Endothelial cell of umbilical vein (primary cell): ENCODE measurements around the gene ERICH6B. TPM values are rescaled to one million over a fixed set of nuclear protein-coding genes. Genes with fewer than 3 reads are reported as not detected.

Source experiments
- BruUV-seq: library from RNA; stranded (reverse); fragments of 400-500 nt; replicated peaks from 2 replicates; lab custom pipeline; 2021; lab: Mats Ljungman, UMichigan
- CTCF ChIA-PET: fragments of 300-600, 350-600 bp; sonication (Branson Sonifier 250); formaldehyde crosslinking; loops from one replicate; lab custom pipeline; 2021; ENCODE audit warnings: antibody characterized with exemption, inconsistent platforms; lab: Charles Lee
- POLR2A ChIA-PET: fragments of 300-600, 350-600 bp; sonication (Branson Sonifier 250); formaldehyde crosslinking; loops from one replicate; lab custom pipeline; 2021; ENCODE audit warnings: antibody characterized with exemption, inconsistent platforms; lab: Charles Lee
- DNase-seq: peaks from one replicate; pipeline ENCODE4 v3.0.0-alpha.2; 2011; ENCODE audit warnings: low read depth, low spot score
- FAIRE-seq: peaks from 2 replicates; lab custom pipeline; 2011; peaks lifted over from hg19 to GRCh38; lab: Jason Lieb, UNC
- H2AFZ ChIP-seq: 2 replicates; pipeline ENCODE4 v1.6.0; 2012; ENCODE audit warnings: low read depth, low read length, control low read depth, inconsistent platforms
- H3K27ac ChIP-seq: 2 replicates; pipeline ENCODE4 v1.5.1; 2011; ENCODE audit warnings: low read depth, mild to moderate bottlenecking, control low read depth, low read length, moderate library complexity; ENCODE audit not compliant: insufficient read depth
- H3K27me3 ChIP-seq, 2 experiments: 2 replicates each; pipeline versions ENCODE4 v1.6.0 to v1.6.1; 2011; ENCODE audit warnings: low read length in 2 of 2, mixed read lengths in 1 of 2; ENCODE audit not compliant: control insufficient read depth in 2 of 2, insufficient read depth in 2 of 2
- H3K36me3 ChIP-seq, 2 experiments: 2 replicates in 1 of 2; 3 replicates in 1 of 2; pipeline ENCODE4 v1.5.1; 2011; ENCODE audit warnings: low read length in 2 of 2, mild to moderate bottlenecking in 1 of 2, moderate library complexity in 1 of 2; ENCODE audit not compliant: control insufficient read depth in 2 of 2, insufficient read depth in 2 of 2; ENCODE audit errors: extremely low read depth in 1 of 2
- H3K4me1 ChIP-seq: 3 replicates; pipeline ENCODE4 v1.5.1; 2011; ENCODE audit warnings: mild to moderate bottlenecking, low read length; ENCODE audit not compliant: control insufficient read depth, insufficient read depth; ENCODE audit errors: extremely low read depth
- H3K4me2 ChIP-seq: 2 replicates; pipeline ENCODE4 v1.6.1; 2011; ENCODE audit warnings: low read length, control low read depth, mixed read lengths; ENCODE audit not compliant: insufficient read depth
- H3K4me3 ChIP-seq, 3 experiments: fragments of 200-600 bp in 1 of 3; sonication (generic), shearing (Covaris generic) in 1 of 3; replicated peaks in 1 of 3; 2 replicates each; pipeline ENCODE4 v1.5.1; 2011 to 2016; ENCODE audit warnings: control low read depth in 3 of 3, low read length in 3 of 3, mild to moderate bottlenecking in 2 of 3, inconsistent platforms in 1 of 3, low read depth in 1 of 3, moderate library complexity in 1 of 3; ENCODE audit not compliant: insufficient read depth in 1 of 3
- H3K79me2 ChIP-seq: 2 replicates; pipeline ENCODE4 v1.6.0; 2012; ENCODE audit warnings: low read length, inconsistent platforms; ENCODE audit not compliant: control insufficient read depth, insufficient read depth
- H3K9ac ChIP-seq: replicated peaks from 2 replicates; pipeline ENCODE3; 2011; ENCODE audit warnings: low read length, control low read depth; ENCODE audit not compliant: insufficient read depth; ENCODE audit errors: extremely low read depth
- H3K9me1 ChIP-seq: replicated peaks from 3 replicates; pipeline ENCODE4 v1.6.0; 2011; ENCODE audit warnings: mild to moderate bottlenecking, low read length; ENCODE audit not compliant: control insufficient read depth, insufficient read depth; ENCODE audit errors: extremely low read depth
- H3K9me3 ChIP-seq: replicated peaks from 2 replicates; pipeline ENCODE4 v1.5.1; 2012; ENCODE audit warnings: low read length, inconsistent platforms; ENCODE audit not compliant: control insufficient read depth, insufficient read depth
- H4K20me1 ChIP-seq: replicated peaks from 2 replicates; pipeline ENCODE3; 2011; ENCODE audit warnings: mild to moderate bottlenecking, low read length; ENCODE audit not compliant: control insufficient read depth, insufficient read depth; ENCODE audit errors: extremely low read depth
- EZH2 ChIP-seq: IDR thresholded peaks from 2 replicates; pipeline ENCODE4 v1.6.1; 2012; ENCODE audit warnings: borderline replicate concordance, low read depth, mild to moderate bottlenecking, moderate library complexity, low read length, inconsistent platforms; ENCODE audit not compliant: severe bottlenecking
- FOS ChIP-seq: IDR thresholded peaks from 2 replicates; pipeline ENCODE4 v1.6.1; 2011; ENCODE audit warnings: mild to moderate bottlenecking, low read length, moderate library complexity, borderline replicate concordance; ENCODE audit not compliant: insufficient read depth
- GATA2 ChIP-seq: IDR thresholded peaks from 2 replicates; pipeline ENCODE4 v1.7.0; 2011; ENCODE audit warnings: low read depth, mild to moderate bottlenecking, moderate library complexity, mixed read lengths, low read length; ENCODE audit not compliant: insufficient read length, insufficient read depth
- JUN ChIP-seq: IDR thresholded peaks from 2 replicates; pipeline ENCODE4 v1.6.1; 2011; ENCODE audit warnings: borderline replicate concordance, low read depth; ENCODE audit not compliant: insufficient read length, insufficient read depth
- MYC ChIP-seq: IDR thresholded peaks from one replicate; pipeline ENCODE4 v1.6.1; 2011; ENCODE audit warnings: mild to moderate bottlenecking, low read depth, low read length
- POLR2A ChIP-seq: IDR thresholded peaks from 2 replicates; pipeline ENCODE4 v1.6.1; 2012; ENCODE audit warnings: low read depth, mild to moderate bottlenecking, control low read depth, low read length
- POLR2AphosphoS5 ChIP-seq: IDR thresholded peaks from 2 replicates; pipeline ENCODE4 v1.6.1; 2012; ENCODE audit warnings: low read depth, mild to moderate bottlenecking, control low read depth, low read length, moderate library complexity; ENCODE audit not compliant: insufficient read depth
- dilution Hi-C: fragments of 300-500 bp; cut with MboI; formaldehyde crosslinking; loops from one replicate; pipeline ENCODE4 v1.15.0; 2019; ENCODE audit warnings: low sequenced_read_pairs; ENCODE audit not compliant: extremely low pct_ligation_motif_present
- intact Hi-C: fragments of 100-400 bp; cut with micrococcal nuclease; formaldehyde crosslinking; loops from one replicate; pipeline ENCODE4 v1.10.0; 2022
- polyA plus RNA-seq, 4 experiments: library from polyadenylated mRNA; depleted of rRNA in 3 of 4; stranded (reverse) in 3 of 4; unstranded in 1 of 4; fragments of >200 nt; gene quantifications; 2 replicates each; pipeline versions ENCODE4 v1.2.1 to v1.2.3, GENCODE V29; 2011 to 2012; ENCODE audit warnings: missing spikeins in 1 of 4
- total RNA-seq: library from RNA; stranded (reverse); gene quantifications from 2 replicates; pipeline ENCODE4 v1.2.3, GENCODE V29; 2021
- TF ChIP-seq, protein P1 (sequence below): IDR thresholded peaks from 2 replicates; pipeline ENCODE4 v1.6.1; 2011; ENCODE audit not compliant: insufficient read depth, insufficient read length
- TF ChIP-seq, protein P2 (sequence below), 2 donors: IDR thresholded peaks; 1 replicate in 1 of 2; 2 replicates in 1 of 2; pipeline ENCODE4 v1.5.1; 2011; ENCODE audit warnings: low read length in 2 of 2, mild to moderate bottlenecking in 2 of 2, moderate library complexity in 2 of 2, control low read depth in 1 of 2, inconsistent platforms in 1 of 2, low read depth in 1 of 2; ENCODE audit not compliant: insufficient read depth in 1 of 2; ENCODE audit errors: extremely low read depth in 1 of 2

The ERICH6B gene
- total and polyA plus RNA-seq, 2 donors (not counting 3 experiments of a cell fraction or from before 2014, with no cell fraction given), result not detected

DNA sequence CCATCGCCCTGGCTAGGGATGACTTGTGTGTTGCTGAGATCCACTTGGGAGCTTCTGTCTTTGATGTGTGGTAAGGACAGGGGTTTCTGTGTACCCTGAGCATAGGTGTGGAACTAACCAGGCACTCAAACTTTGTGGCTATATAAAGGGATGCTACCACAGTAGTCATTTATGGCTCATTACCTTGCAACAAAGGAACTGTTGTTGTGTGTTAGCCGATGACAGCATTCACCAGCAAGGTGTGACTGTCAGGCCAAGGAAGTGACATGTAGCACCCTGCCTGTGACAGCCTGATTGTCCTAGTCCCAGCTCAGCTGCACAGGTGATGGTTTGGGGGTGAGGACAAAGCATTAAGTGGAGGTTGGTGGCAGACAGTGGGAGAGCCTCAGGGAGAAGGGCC, 77.2 kb downstream of the ERICH6B start:
- no peak for FAIRE-seq
- H3K27me3 ChIP-seq, result no peaks in the 10 kb centered on the region
- no peak overlapping the region for H2AFZ ChIP-seq
- H3K36me3 ChIP-seq, result peaks cover 14 to 21% of the 10 kb centered on the region in 2 experiments
- H3K79me2 ChIP-seq, result no peaks in the 10 kb centered on the region
- no peak overlapping the region for H3K4me2 ChIP-seq
- no peaks in the 10 kb centered on the region for H3K4me1 ChIP-seq
- H3K9ac ChIP-seq, result no peak overlapping the region
- no peak for DNase-seq
- no peaks in the 10 kb centered on the region for H3K9me1 ChIP-seq
- TF ChIP-seq EZH2 (no peak), JUN (no peak), POLR2AphosphoS5 (no peak), FOS (no peak), POLR2A (no peak), GATA2 (no peak), MYC (no peak)
- TF ChIP-seq, protein P1, sequence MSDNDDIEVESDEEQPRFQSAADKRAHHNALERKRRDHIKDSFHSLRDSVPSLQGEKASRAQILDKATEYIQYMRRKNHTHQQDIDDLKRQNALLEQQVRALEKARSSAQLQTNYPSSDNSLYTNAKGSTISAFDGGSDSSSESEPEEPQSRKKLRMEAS, result no peak
- TF ChIP-seq, protein P2, sequence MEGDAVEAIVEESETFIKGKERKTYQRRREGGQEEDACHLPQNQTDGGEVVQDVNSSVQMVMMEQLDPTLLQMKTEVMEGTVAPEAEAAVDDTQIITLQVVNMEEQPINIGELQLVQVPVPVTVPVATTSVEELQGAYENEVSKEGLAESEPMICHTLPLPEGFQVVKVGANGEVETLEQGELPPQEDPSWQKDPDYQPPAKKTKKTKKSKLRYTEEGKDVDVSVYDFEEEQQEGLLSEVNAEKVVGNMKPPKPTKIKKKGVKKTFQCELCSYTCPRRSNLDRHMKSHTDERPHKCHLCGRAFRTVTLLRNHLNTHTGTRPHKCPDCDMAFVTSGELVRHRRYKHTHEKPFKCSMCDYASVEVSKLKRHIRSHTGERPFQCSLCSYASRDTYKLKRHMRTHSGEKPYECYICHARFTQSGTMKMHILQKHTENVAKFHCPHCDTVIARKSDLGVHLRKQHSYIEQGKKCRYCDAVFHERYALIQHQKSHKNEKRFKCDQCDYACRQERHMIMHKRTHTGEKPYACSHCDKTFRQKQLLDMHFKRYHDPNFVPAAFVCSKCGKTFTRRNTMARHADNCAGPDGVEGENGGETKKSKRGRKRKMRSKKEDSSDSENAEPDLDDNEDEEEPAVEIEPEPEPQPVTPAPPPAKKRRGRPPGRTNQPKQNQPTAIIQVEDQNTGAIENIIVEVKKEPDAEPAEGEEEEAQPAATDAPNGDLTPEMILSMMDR (IDR thresholded peaks at IDR 0.05; ENCODE audit: extremely low read depth in 1 of 2, insufficient read depth in 1 of 2, low read depth in 1 of 2, low read length in 2 of 2), result no peak
- POLR2A ChIA-PET, result no interaction called here
- no peaks in the 10 kb centered on the region for H3K9me3 ChIP-seq
- no peak overlapping the region for H3K27ac ChIP-seq
- CTCF ChIA-PET, result no interaction called here
- no TSS peak for BruUV-seq
- H3K4me3 ChIP-seq, result no peak overlapping the region
- H4K20me1 ChIP-seq, result no peaks in the 10 kb centered on the region
- dilution Hi-C loops, result no loop called here
- intact Hi-C loops, result no loop called here
